Ovary (tissue), 9 donors: Measurements from ENCODE around the gene EID2. TPM values are rescaled to one million over a fixed set of nuclear protein-coding genes. Genes with fewer than 3 reads are reported as not detected.

Experiments
- DNase-seq, 5 donors: peaks; one replicate each; pipeline ENCODE4 v3.0.0-alpha.2; 2019 to 2020
- H3K27ac ChIP-seq, 2 donors: fragments of 200-600 bp; one replicate each; pipeline versions ENCODE4 v1.5.1 to v1.8.0; 2019 to 2022
- H3K27me3 ChIP-seq: fragments of 200-600 bp; one replicate; pipeline ENCODE4 v1.8.0; 2022
- H3K36me3 ChIP-seq: fragments of 200-600 bp; sonication (generic); one replicate; pipeline ENCODE4 v1.5.1; 2019
- H3K4me1 ChIP-seq: one replicate; pipeline ENCODE4 v1.8.1; 2013; ENCODE audit warnings: mild to moderate bottlenecking, moderate library complexity; ENCODE audit not compliant: insufficient read depth
- H3K4me3 ChIP-seq: fragments of 200-600 bp; sonication (generic); one replicate; pipeline ENCODE4 v1.5.1; 2017
- H3K9me3 ChIP-seq, 2 donors: fragments of 200-600 bp in 1 of 2; sonication (generic) in 1 of 2; one replicate each; pipeline versions ENCODE4 v1.5.1 to v1.8.1; 2013 to 2019; ENCODE audit warnings: mild to moderate bottlenecking in 1 of 2, moderate library complexity in 1 of 2
- CTCF ChIP-seq, 3 donors: fragments of 450-650 bp in 2 of 3; fragments of 200-600 bp in 1 of 3; IDR thresholded peaks; one replicate each; pipeline versions ENCODE4 v1.5.1 to v1.8.0; 2016 to 2022; ENCODE audit warnings: antibody characterized with exemption in 3 of 3, mild to moderate bottlenecking in 1 of 3
- EP300 ChIP-seq: sonication (generic); formaldehyde crosslinking; IDR thresholded peaks from one replicate; pipeline ENCODE4 v1.6.1; 2017; ENCODE audit warnings: antibody characterized with exemption
- POLR2A ChIP-seq: fragments of 450-650 bp; IDR thresholded peaks from one replicate; pipeline ENCODE4 v1.6.1; 2017; ENCODE audit warnings: antibody characterized with exemption, mild to moderate bottlenecking, moderate library complexity
- WGBS, 3 donors: extraction: QIAGEN DNeasy Blood & Tissue Kit in 1 of 3; methylation state at CpG; one replicate each; pipeline versions ENCODE4 v1.1.5 to v1.1.7; 2013 to 2017; 5-methylcytosine and 5-hydroxymethylcytosine counted together
- intact Hi-C, 4 donors: fragments of 100-400 bp; cut with DNase I; formaldehyde crosslinking; loops; one replicate each; pipeline versions ENCODE4 v1.11.0 to v1.15.1; 2022 to 2023
- polyA plus RNA-seq, 2 donors: library from polyadenylated mRNA; stranded (reverse); fragments of 200-250 nt in 1 of 2; fragments of 350-450 nt in 1 of 2; fragmentation: Illumina TruSeq in 1 of 2; extraction: RNeasy Lipid Tissue Mini Kit (QIAGEN cat#74804) in 1 of 2; gene quantifications; one replicate each; pipeline ENCODE4 v1.2.3, GENCODE V29; 2013 to 2014
- total RNA-seq, 7 donors: library from RNA; depleted of rRNA in 2 of 7; stranded (reverse); fragments of >200 nt in 2 of 7; fragmentation: NEBNext Ultra II Directional in 3 of 7; extraction: Animal tissue kit (Norgen Biotek cat#: 25700) in 3 of 7; gene quantifications; one replicate each; pipeline versions ENCODE4 v1.1.0 to v1.2.4, GENCODE V29; 2016 to 2023
- donor health status: DM: no; HTN: no; CAD: no; lungs with moderate emphysema.
- donor health status: DM: no; HTN: no; CAD: no.
- donor health status: Bipolar disorder and iron deficiency.
- donor health status: DM: yes; HTN: yes; CAD: no.
- donor health status: DM: no; HTN: no; CAD: no.
- donor health status: DM: yes; HTN: yes; CAD: no.

Gene EID2
- total and polyA plus RNA-seq, 9 donors: 6.9 to 17.0 (median 13.1) TPM

- no peak overlapping the region for H3K27ac ChIP-seq
- no peak for DNase-seq
- H3K27me3 ChIP-seq: no peaks in the 10 kb centered on the region
- WGBS, 3 donors: 64 to 80% (median 73%) methylated on average over 7 of the region's 7 CpGs
- H3K36me3 ChIP-seq: no peaks in the 10 kb centered on the region
- intact Hi-C loops: loop anchor here in 1 of 4 donors (10.0 kb wide), 1 partner anchor 670 kb away; the partner anchor contains the start of gene TTC9B
- no peaks in the 10 kb centered on the region for H3K4me1 ChIP-seq
- TF ChIP-seq EP300 (no peak), POLR2A (no peak), CTCF (IDR thresholded peaks at IDR 0.05) (no peak)
- H3K9me3 ChIP-seq: no peaks in the 10 kb centered on the region
- H3K4me3 ChIP-seq: no peak overlapping the region
Observed at GRCh38 chr19:39544226-39544903, 4.4 kb upstream of the EID2 start.

- Histone ChIP-seq H3K27ac (no peak overlapping the region), H3K27me3 (no peaks in the 10 kb centered on the region), H3K4me1 (no peaks in the 10 kb centered on the region), H3K9me3 (no peaks in the 10 kb centered on the region), H3K36me3 (no peaks in the 10 kb centered on the region), H3K4me3 (no peak overlapping the region)
- 73 to 80% (median 74%) methylated on average over 3 of the region's 3 CpGs for WGBS, 3 donors
- DNase-seq: no peak
- intact Hi-C loops: loop anchor here in 1 of 4 donors (10.0 kb wide), 1 partner anchor 671 kb away; the partner anchor contains the start of gene TTC9B
- TF ChIP-seq CTCF (IDR thresholded peaks at IDR 0.05) (no peak), EP300 (no peak), POLR2A (no peak)
Observed at GRCh38 chr19:39543477-39543857, 3.5 kb upstream of the EID2 start.

GRCh38 chr19:39542206-39542605 lies 2.2 kb upstream of the EID2 start:
- intact Hi-C loops: loop anchor here in 1 of 4 donors (10.0 kb wide), 1 partner anchor 673 kb away; the partner anchor contains the start of gene TTC9B
- DNase-seq: no peak
- H3K9me3 ChIP-seq: no peaks in the 10 kb centered on the region
- H3K4me3 ChIP-seq: no peak overlapping the region
- TF ChIP-seq POLR2A (no peak), EP300 (no peak), CTCF (IDR thresholded peaks at IDR 0.05) (no peak)
- 68 to 81% (median 79%) methylated on average over 2 of the region's 2 CpGs for WGBS, 3 donors
- no peaks in the 10 kb centered on the region for H3K4me1 ChIP-seq
- no peaks in the 10 kb centered on the region for H3K36me3 ChIP-seq
- H3K27me3 ChIP-seq: no peaks in the 10 kb centered on the region
- no peak overlapping the region for H3K27ac ChIP-seq

- 0 to 1% (median 1%) methylated on average over 10 of the region's 10 CpGs for WGBS, 3 donors
Observed at GRCh38 chr19:39540333-39540673, 342 bp upstream of the EID2 start.

More at GRCh38 chr19:39540333-39540673, 342 bp upstream of the EID2 start:
- Histone ChIP-seq H3K4me3 (peak overlapping the region; percentile 60), H3K27me3 (no peaks in the 10 kb centered on the region), H3K36me3 (no peaks in the 10 kb centered on the region), H3K4me1 (no peaks in the 10 kb centered on the region), H3K27ac (peak overlapping the region in 1 of 2 donors; percentile 93), H3K9me3 (no peaks in the 10 kb centered on the region)
- intact Hi-C loops: loop anchor here in 1 of 4 donors (10.0 kb wide), 1 partner anchor 674 kb away; the partner anchor contains the start of gene TTC9B
- DNase-seq: no peak
- TF ChIP-seq CTCF (IDR thresholded peaks at IDR 0.05) (no peak), EP300 (no peak)
